Astrocyte (in vitro differentiated cells and primary cell): ENCODE measurements around the gene FAAH2. TPM values are rescaled to one million over a fixed set of nuclear protein-coding genes. Genes with fewer than 3 reads are reported as not detected.

Source experiments
- DNase-seq: peaks from one replicate; pipeline ENCODE4 v3.0.0-alpha.2; 2010; ENCODE audit warnings: low read depth
- FAIRE-seq: peaks from 2 replicates; lab custom pipeline; 2011; peaks lifted over from hg19 to GRCh38; lab: Jason Lieb, UNC
- H2AFZ ChIP-seq: 2 replicates; pipeline ENCODE4 v1.6.0; 2012; ENCODE audit warnings: low read depth, low read length, inconsistent platforms
- H3K27ac ChIP-seq: 2 replicates; pipeline ENCODE4 v1.5.1; 2011; ENCODE audit warnings: low read depth, low read length, inconsistent platforms
- H3K27me3 ChIP-seq: 2 replicates; pipeline ENCODE4 v1.6.0; 2011; ENCODE audit warnings: low read length, inconsistent platforms; ENCODE audit not compliant: insufficient read depth
- H3K36me3 ChIP-seq: 2 replicates; pipeline ENCODE4 v1.5.1; 2011; ENCODE audit warnings: low read length, inconsistent platforms; ENCODE audit not compliant: insufficient read depth
- H3K4me1 ChIP-seq: 2 replicates; pipeline ENCODE4 v1.5.1; 2011; ENCODE audit warnings: low read length, inconsistent platforms; ENCODE audit not compliant: insufficient read depth
- H3K4me2 ChIP-seq: 2 replicates; pipeline ENCODE4 v1.6.0; 2012; ENCODE audit warnings: low read length, inconsistent platforms
- H3K4me3 ChIP-seq: 2 replicates; pipeline ENCODE4 v1.5.1; 2011; ENCODE audit warnings: low read depth, mild to moderate bottlenecking, low read length, inconsistent platforms; ENCODE audit not compliant: insufficient read depth
- H3K79me2 ChIP-seq: 2 replicates; pipeline ENCODE4 v1.6.0; 2012; ENCODE audit warnings: mild to moderate bottlenecking, low read length, inconsistent platforms; ENCODE audit not compliant: insufficient read depth
- H3K9ac ChIP-seq: 2 replicates; pipeline ENCODE4 v1.6.0; 2012; ENCODE audit warnings: mild to moderate bottlenecking, low read length, inconsistent platforms
- H3K9me3 ChIP-seq: 2 replicates; pipeline ENCODE4 v1.5.1; 2012; ENCODE audit warnings: low read depth, mild to moderate bottlenecking, low read length, inconsistent platforms; ENCODE audit not compliant: insufficient read depth
- H4K20me1 ChIP-seq: 2 replicates; pipeline ENCODE4 v1.6.0; 2012; ENCODE audit warnings: low read length, inconsistent platforms; ENCODE audit not compliant: insufficient read depth
- H3K27ac Mint-ChIP-seq: one replicate; pipeline ENCODE4 v1.8.0; 2021; ENCODE audit warnings: mild to moderate bottlenecking, mixed read lengths; ENCODE audit not compliant: unreplicated experiment
- H3K27me3 Mint-ChIP-seq: one replicate; pipeline ENCODE4 v1.8.0; 2021; ENCODE audit warnings: low read depth, mixed read lengths; ENCODE audit not compliant: unreplicated experiment
- H3K36me3 Mint-ChIP-seq: one replicate; pipeline ENCODE4 v1.8.0; 2021; ENCODE audit warnings: low read depth, mixed read lengths; ENCODE audit not compliant: unreplicated experiment
- H3K4me1 Mint-ChIP-seq: one replicate; pipeline ENCODE4 v1.8.0; 2021; ENCODE audit warnings: low read depth, mixed read lengths; ENCODE audit not compliant: unreplicated experiment
- H3K4me3 Mint-ChIP-seq: one replicate; pipeline ENCODE4 v1.8.0; 2021; ENCODE audit warnings: mild to moderate bottlenecking, moderate library complexity, mixed read lengths; ENCODE audit not compliant: unreplicated experiment
- H3K9me3 Mint-ChIP-seq: one replicate; pipeline ENCODE4 v1.8.0; 2021; ENCODE audit warnings: mild to moderate bottlenecking, mixed read lengths; ENCODE audit not compliant: unreplicated experiment
- EZH2 ChIP-seq: IDR thresholded peaks from 2 replicates; pipeline ENCODE4 v1.6.1; 2012; ENCODE audit warnings: mild to moderate bottlenecking, low read length, inconsistent platforms; ENCODE audit not compliant: insufficient read depth
- total RNA-seq: library from RNA; stranded (reverse); gene quantifications from 2 replicates; pipeline ENCODE4 v1.2.1, GENCODE V29; 2021
- TF ChIP-seq, protein P1 (sequence below): IDR thresholded peaks from 2 replicates; pipeline ENCODE4 v1.5.1; 2011; ENCODE audit warnings: low read depth, mild to moderate bottlenecking, inconsistent platforms, low read length, moderate library complexity; ENCODE audit not compliant: insufficient read depth

The FAAH2 gene
- total RNA-seq, 1 donor from 2014 or later, result 0.20 TPM

- TF ChIP-seq EZH2, result no peak
- TF ChIP-seq, protein P1, sequence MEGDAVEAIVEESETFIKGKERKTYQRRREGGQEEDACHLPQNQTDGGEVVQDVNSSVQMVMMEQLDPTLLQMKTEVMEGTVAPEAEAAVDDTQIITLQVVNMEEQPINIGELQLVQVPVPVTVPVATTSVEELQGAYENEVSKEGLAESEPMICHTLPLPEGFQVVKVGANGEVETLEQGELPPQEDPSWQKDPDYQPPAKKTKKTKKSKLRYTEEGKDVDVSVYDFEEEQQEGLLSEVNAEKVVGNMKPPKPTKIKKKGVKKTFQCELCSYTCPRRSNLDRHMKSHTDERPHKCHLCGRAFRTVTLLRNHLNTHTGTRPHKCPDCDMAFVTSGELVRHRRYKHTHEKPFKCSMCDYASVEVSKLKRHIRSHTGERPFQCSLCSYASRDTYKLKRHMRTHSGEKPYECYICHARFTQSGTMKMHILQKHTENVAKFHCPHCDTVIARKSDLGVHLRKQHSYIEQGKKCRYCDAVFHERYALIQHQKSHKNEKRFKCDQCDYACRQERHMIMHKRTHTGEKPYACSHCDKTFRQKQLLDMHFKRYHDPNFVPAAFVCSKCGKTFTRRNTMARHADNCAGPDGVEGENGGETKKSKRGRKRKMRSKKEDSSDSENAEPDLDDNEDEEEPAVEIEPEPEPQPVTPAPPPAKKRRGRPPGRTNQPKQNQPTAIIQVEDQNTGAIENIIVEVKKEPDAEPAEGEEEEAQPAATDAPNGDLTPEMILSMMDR, result no peak
- no peaks in the 10 kb centered on the region for H3K9me3 ChIP-seq
- H3K79me2 ChIP-seq, result no peaks in the 10 kb centered on the region
- H3K36me3 Mint-ChIP-seq, result no peaks in the 10 kb centered on the region
- H3K27me3 Mint-ChIP-seq, result no peaks in the 10 kb centered on the region
- H3K27ac ChIP-seq, result no peak overlapping the region
- no peak overlapping the region for H3K4me3 Mint-ChIP-seq
- H4K20me1 ChIP-seq, result no peaks in the 10 kb centered on the region
- no peaks in the 10 kb centered on the region for H3K4me1 ChIP-seq
- no peaks in the 10 kb centered on the region for H3K36me3 ChIP-seq
- no peaks in the 10 kb centered on the region for H3K27me3 ChIP-seq
- no peak overlapping the region for H2AFZ ChIP-seq
- no peak overlapping the region for H3K27ac Mint-ChIP-seq
- H3K4me1 Mint-ChIP-seq, result no peaks in the 10 kb centered on the region
- H3K4me2 ChIP-seq, result no peak overlapping the region
- DNase-seq, result no peak
- no peak for FAIRE-seq
- no peak overlapping the region for H3K4me3 ChIP-seq
- H3K9me3 Mint-ChIP-seq, result peaks cover 2% of the 10 kb centered on the region
- no peak overlapping the region for H3K9ac ChIP-seq
These were observed 136.3 kb downstream of the FAAH2 start for GRCh38 chrX:57422790-57423189.

- Mint-ChIP-seq H3K27me3 (no peaks in the 10 kb centered on the region), H3K9me3 (no peaks in the 10 kb centered on the region), H3K4me1 (no peaks in the 10 kb centered on the region), H3K4me3 (no peak overlapping the region), H3K36me3 (no peaks in the 10 kb centered on the region), H3K27ac (no peak overlapping the region)
- DNase-seq (no peak), FAIRE-seq (no peak)
- Histone ChIP-seq H3K4me3 (no peak overlapping the region), H3K9ac (no peak overlapping the region), H4K20me1 (no peaks in the 10 kb centered on the region), H3K4me2 (no peak overlapping the region), H3K27ac (no peak overlapping the region), H3K9me3 (no peaks in the 10 kb centered on the region), H3K4me1 (no peaks in the 10 kb centered on the region), H3K27me3 (no peaks in the 10 kb centered on the region), H2AFZ (no peak overlapping the region), H3K36me3 (no peaks in the 10 kb centered on the region), H3K79me2 (no peaks in the 10 kb centered on the region)
- no peak for TF ChIP-seq EZH2
- TF ChIP-seq, protein P1, result no peak
These were observed 158.6 kb downstream of the FAAH2 start for GRCh38 chrX:57445076-57445475.

DNA sequence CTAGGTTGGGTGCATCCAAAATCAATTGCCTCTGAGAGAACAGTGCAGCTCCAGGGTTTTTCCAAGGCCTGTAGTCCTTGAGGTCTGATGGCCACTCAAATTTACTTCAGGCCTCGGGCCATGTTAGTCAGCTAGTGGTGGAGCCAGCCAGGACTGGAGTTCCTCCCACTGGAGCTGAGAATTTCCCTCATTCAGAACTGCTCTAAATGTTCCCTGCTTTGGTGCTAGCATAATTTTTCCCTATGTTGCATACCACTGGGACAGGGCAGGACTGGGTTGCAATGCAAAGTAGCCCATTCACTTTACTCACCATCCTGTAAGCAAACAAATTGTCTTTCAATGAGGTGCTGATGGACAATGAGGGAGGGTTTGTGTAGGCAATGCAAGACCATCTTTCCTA is 159.3 kb downstream of the FAAH2 start:
- no peak overlapping the region for H2AFZ ChIP-seq
- no peaks in the 10 kb centered on the region for H3K79me2 ChIP-seq
- FAIRE-seq (no peak), DNase-seq (no peak)
- no peaks in the 10 kb centered on the region for H3K4me1 ChIP-seq
- no peaks in the 10 kb centered on the region for H3K36me3 ChIP-seq
- Mint-ChIP-seq H3K4me1 (no peaks in the 10 kb centered on the region), H3K4me3 (no peak overlapping the region), H3K9me3 (no peaks in the 10 kb centered on the region), H3K36me3 (no peaks in the 10 kb centered on the region), H3K27me3 (no peaks in the 10 kb centered on the region), H3K27ac (no peak overlapping the region)
- no peak overlapping the region for H3K27ac ChIP-seq
- no peak for TF ChIP-seq EZH2
- TF ChIP-seq, protein P1, result no peak
- H3K4me3 ChIP-seq, result no peak overlapping the region
- no peak overlapping the region for H3K9ac ChIP-seq
- H3K9me3 ChIP-seq, result no peaks in the 10 kb centered on the region
- H3K4me2 ChIP-seq, result no peak overlapping the region
- no peaks in the 10 kb centered on the region for H3K27me3 ChIP-seq
- no peaks in the 10 kb centered on the region for H4K20me1 ChIP-seq
